ENCODE data around the gene HAAO. TPM values are rescaled to one million over a fixed set of nuclear protein-coding genes. Genes with fewer than 3 reads are reported as not detected.

HAAO gene
- total RNA-seq, 1 donor from 2014 or later, result 14.5 TPM

DNA sequence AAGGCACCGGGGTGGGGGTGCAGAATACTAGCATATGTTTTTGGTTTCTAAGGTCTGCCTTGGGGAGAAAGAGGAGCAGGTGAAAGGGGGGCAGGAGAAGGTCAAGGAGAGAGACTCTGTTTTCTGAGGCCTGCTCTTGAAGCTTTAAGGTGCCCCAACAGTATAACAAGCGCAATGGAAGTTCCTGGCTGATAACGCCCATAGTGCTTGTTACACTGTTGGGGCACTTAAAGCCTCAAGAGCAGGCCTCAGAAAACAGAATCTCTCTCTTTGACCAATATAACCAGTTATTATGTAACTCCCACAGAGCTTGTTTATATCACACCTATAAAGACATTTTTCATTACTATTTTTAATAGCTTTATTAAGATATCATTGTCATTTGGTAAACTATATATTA lies 45.0 kb downstream of the HAAO start:
- H3K27ac Mint-ChIP-seq, result no peak overlapping the region
- no peaks in the 10 kb centered on the region for H3K4me1 Mint-ChIP-seq (ENCODE audit: low read depth)
- H3K9me3 Mint-ChIP-seq (ENCODE audit: low read depth), result no peaks in the 10 kb centered on the region
- H3K4me3 Mint-ChIP-seq (ENCODE audit: low read depth), result no peak overlapping the region
- DNase-seq (ENCODE audit: low spot score, unreplicated experiment), result no peak
- peaks cover 2% of the 10 kb centered on the region for H3K36me3 Mint-ChIP-seq (ENCODE audit: insufficient read depth)
- H3K27me3 Mint-ChIP-seq, result no peaks in the 10 kb centered on the region
- TF ChIP-seq, protein P1, sequence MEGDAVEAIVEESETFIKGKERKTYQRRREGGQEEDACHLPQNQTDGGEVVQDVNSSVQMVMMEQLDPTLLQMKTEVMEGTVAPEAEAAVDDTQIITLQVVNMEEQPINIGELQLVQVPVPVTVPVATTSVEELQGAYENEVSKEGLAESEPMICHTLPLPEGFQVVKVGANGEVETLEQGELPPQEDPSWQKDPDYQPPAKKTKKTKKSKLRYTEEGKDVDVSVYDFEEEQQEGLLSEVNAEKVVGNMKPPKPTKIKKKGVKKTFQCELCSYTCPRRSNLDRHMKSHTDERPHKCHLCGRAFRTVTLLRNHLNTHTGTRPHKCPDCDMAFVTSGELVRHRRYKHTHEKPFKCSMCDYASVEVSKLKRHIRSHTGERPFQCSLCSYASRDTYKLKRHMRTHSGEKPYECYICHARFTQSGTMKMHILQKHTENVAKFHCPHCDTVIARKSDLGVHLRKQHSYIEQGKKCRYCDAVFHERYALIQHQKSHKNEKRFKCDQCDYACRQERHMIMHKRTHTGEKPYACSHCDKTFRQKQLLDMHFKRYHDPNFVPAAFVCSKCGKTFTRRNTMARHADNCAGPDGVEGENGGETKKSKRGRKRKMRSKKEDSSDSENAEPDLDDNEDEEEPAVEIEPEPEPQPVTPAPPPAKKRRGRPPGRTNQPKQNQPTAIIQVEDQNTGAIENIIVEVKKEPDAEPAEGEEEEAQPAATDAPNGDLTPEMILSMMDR (IDR thresholded peaks at IDR 0.05; ENCODE audit: unreplicated experiment), result no peak

DNA sequence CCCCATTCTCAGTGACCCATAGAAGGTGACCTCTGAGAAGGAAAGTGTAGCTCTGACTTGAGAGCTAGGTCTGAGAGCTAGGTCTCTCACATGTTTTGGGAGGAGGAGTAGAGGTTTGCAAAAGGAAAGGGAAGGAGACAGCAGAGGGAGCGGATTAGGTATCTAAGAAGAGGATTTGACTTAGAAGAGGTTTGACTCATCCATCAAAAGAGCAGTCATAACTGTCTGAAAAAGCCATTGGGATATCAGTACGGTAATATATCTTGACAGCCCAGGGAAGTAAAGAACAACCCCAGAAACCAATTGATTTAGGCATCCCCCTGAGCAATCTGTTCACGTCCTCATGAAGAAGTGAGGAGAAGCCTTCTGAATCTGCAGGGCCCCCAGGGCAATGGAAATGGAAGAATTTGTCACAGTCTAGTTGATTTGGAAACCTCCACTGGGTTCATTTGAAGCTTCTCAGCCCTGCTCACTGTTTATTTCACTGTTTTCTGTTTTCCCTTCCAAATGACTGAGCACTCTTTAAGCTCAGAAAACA lies 47.8 kb downstream of the HAAO start:
- no peak for DNase-seq (ENCODE audit: low spot score, unreplicated experiment)
- H3K36me3 Mint-ChIP-seq (ENCODE audit: insufficient read depth), result peaks cover 8% of the 10 kb centered on the region
- peaks cover 3% of the 10 kb centered on the region for H3K9me3 Mint-ChIP-seq (ENCODE audit: low read depth)
- H3K4me3 Mint-ChIP-seq (ENCODE audit: low read depth), result no peak overlapping the region
- no peaks in the 10 kb centered on the region for H3K27me3 Mint-ChIP-seq
- no peaks in the 10 kb centered on the region for H3K4me1 Mint-ChIP-seq (ENCODE audit: low read depth)
- TF ChIP-seq, protein P1 (IDR thresholded peaks at IDR 0.05; ENCODE audit: unreplicated experiment), result no peak
- peak overlapping the region; percentile 8 for H3K27ac Mint-ChIP-seq

DNA sequence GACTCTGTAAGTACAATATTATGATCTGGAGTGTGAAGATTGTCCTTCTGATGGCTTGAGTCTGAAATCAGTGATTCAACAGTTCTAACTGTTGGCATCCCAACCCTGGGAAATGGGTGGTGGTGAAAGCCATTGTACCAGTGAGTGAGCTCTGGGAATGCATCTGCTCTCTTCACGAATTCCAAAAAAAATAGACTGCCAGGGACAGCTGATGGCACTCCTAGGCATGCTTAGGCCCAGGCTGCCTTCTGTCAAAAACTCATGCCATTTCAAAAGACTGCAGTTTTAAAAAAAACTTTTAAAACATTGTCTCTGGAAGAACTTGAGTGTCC lies 48.8 kb downstream of the HAAO start:
- TF ChIP-seq, protein P1 (IDR thresholded peaks at IDR 0.05; ENCODE audit: unreplicated experiment), result no peak
- H3K27me3 Mint-ChIP-seq, result no peaks in the 10 kb centered on the region
- no peaks in the 10 kb centered on the region for H3K4me1 Mint-ChIP-seq (ENCODE audit: low read depth)
- DNase-seq (ENCODE audit: low spot score, unreplicated experiment), result no peak
- H3K9me3 Mint-ChIP-seq (ENCODE audit: low read depth), result peaks cover 4% of the 10 kb centered on the region
- H3K4me3 Mint-ChIP-seq (ENCODE audit: low read depth), result no peak overlapping the region
- peaks cover 13% of the 10 kb centered on the region for H3K36me3 Mint-ChIP-seq (ENCODE audit: insufficient read depth)
- H3K27ac Mint-ChIP-seq, result no peak overlapping the region

DNA sequence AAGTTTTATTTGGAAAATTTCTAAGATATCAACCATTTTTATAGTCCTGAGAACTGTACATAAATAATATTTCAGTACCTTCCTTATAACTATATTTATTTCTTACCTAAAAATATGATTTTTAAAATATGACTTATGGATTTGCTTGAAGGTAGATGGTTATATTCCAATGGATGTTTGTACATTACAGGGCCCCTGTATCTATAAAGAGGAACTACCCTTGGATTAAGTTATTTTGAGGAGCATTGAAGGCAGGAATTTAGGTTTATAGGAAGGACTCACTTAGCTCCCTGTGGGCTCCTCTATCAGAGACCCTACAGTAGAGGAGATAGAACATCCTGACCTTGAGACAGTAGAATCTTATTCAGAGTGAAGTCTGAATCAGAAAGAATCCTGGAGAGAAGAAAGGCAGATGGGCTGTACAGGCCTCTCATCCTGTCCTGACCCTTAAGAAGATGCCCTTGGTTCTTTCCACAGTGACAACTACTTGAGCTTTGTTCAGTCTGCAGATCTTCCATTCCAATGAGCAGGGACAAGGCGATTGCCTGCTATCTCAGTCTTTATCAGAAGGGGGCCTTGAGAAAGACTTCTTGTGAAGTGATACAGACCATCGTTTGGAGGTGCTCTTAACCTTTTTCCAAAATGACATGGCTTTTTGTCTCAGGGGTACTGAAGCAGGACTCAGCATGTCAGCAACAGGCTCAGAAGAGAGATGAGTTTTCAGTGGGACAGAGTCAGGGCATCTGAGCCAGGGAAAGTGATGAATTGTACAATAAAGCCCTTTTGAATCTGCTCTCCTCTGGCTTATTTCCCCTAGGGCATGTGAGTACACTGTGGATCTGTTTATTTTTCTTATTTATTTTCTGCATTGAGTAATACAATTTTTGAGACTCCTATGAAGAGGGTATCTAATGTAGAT lies 49.4 kb downstream of the HAAO start:
- peaks cover 7% of the 10 kb centered on the region for H3K9me3 Mint-ChIP-seq (ENCODE audit: low read depth)
- no peaks in the 10 kb centered on the region for H3K4me1 Mint-ChIP-seq (ENCODE audit: low read depth)
- DNase-seq (ENCODE audit: low spot score, unreplicated experiment), result no peak
- H3K27me3 Mint-ChIP-seq, result no peaks in the 10 kb centered on the region
- H3K36me3 Mint-ChIP-seq (ENCODE audit: insufficient read depth), result peaks cover 16% of the 10 kb centered on the region
- no peak overlapping the region for H3K4me3 Mint-ChIP-seq (ENCODE audit: low read depth)
- TF ChIP-seq, protein P1 (IDR thresholded peaks at IDR 0.05; ENCODE audit: unreplicated experiment), result no peak
- no peak overlapping the region for H3K27ac Mint-ChIP-seq

DNA sequence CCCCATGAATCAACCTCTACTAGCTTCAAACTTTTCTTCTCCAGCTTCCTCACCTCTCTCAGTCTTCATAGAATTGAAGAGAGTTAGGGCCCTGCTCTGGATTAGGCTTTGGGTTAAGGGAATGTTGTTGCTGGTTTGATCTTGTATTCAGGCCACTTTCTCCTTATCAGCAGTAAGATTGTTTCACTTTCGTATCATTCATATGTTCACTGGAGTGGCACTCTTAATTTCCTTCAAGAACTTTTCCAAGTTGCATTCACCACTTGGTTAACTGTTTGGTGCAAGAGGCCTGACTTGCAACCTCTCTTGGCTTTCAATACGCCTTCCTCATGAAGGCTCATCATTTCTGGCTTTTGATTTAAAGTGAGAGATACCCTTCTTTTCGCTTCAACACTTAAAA lies 51.2 kb downstream of the HAAO start:
- peaks cover 23% of the 10 kb centered on the region for H3K36me3 Mint-ChIP-seq (ENCODE audit: insufficient read depth)
- no peaks in the 10 kb centered on the region for H3K27me3 Mint-ChIP-seq
- no peak for DNase-seq (ENCODE audit: low spot score, unreplicated experiment)
- peaks cover 7% of the 10 kb centered on the region for H3K9me3 Mint-ChIP-seq (ENCODE audit: low read depth)
- TF ChIP-seq, protein P1 (IDR thresholded peaks at IDR 0.05; ENCODE audit: unreplicated experiment), result no peak
- H3K4me3 Mint-ChIP-seq (ENCODE audit: low read depth), result no peak overlapping the region
- no peaks in the 10 kb centered on the region for H3K4me1 Mint-ChIP-seq (ENCODE audit: low read depth)
- no peak overlapping the region for H3K27ac Mint-ChIP-seq

Measured in progenitor cell of endocrine pancreas (in vitro differentiated cells).